K562 (cell line): ENCODE data around the gene ZSWIM3. TPM values are rescaled to one million over a fixed set of nuclear protein-coding genes. Genes with fewer than 3 reads are reported as not detected.

Experiments
- EWSR1 ChIP-seq: fragments of 450-650 bp; IDR thresholded peaks from 2 replicates; pipeline ENCODE4 v1.6.1; 2018; ENCODE audit warnings: borderline replicate concordance, mild to moderate bottlenecking, low read depth, moderate library complexity; ENCODE audit not compliant: partially characterized antibody
- HDGF ChIP-seq: fragments of 450-650 bp; IDR thresholded peaks from 2 replicates; pipeline ENCODE4 v1.6.1; 2016
- JUN ChIP-seq, 2 experiments: sonication (generic) in 1 of 2; formaldehyde crosslinking in 1 of 2; IDR thresholded peaks; 2 replicates each; pipeline versions ENCODE4 v1.6.1 to v1.8.0; 2012 to 2022; ENCODE audit warnings: borderline replicate concordance in 2 of 2, mild to moderate bottlenecking in 2 of 2, improper control_type of control experiment in 1 of 2, low read depth in 1 of 2, low read length in 1 of 2, missing genetic modification reagents in 1 of 2
- MAFK ChIP-seq: IDR thresholded peaks from 2 replicates; pipeline ENCODE4 v1.6.1; 2011; ENCODE audit warnings: low read length, improper control_type of control experiment
- MNT ChIP-seq, 2 experiments: fragments of 450-650 bp; conservative IDR thresholded peaks; 2 replicates each; pipeline ENCODE4 v1.6.1; 2017; ENCODE audit warnings: mild to moderate bottlenecking in 2 of 2, moderate library complexity in 2 of 2
- NFIC ChIP-seq: fragments of 450-650 bp; IDR thresholded peaks from 2 replicates; pipeline ENCODE4 v1.6.1; 2017; ENCODE audit warnings: mild to moderate bottlenecking, inconsistent platforms
- RCOR1 ChIP-seq, 2 experiments: IDR thresholded peaks; 2 replicates each; pipeline ENCODE4 v1.6.1; 2012; ENCODE audit warnings: low read depth in 2 of 2, low read length in 2 of 2, borderline replicate concordance in 1 of 2, improper control_type of control experiment in 1 of 2
- SLC30A9 ChIP-seq: fragments of 250-450 bp; sonication (Bioruptor Pico); IDR thresholded peaks from 2 replicates; pipeline ENCODE4 v1.8.0; 2022; ENCODE audit warnings: mild to moderate bottlenecking, moderate library complexity
- TEAD1 ChIP-seq, 2 experiments: fragments of 450-650 bp in 1 of 2; sonication (generic) in 1 of 2; formaldehyde crosslinking; IDR thresholded peaks; 2 replicates each; pipeline versions ENCODE4 v1.4.0 to v1.8.0; 2020 to 2022; ENCODE audit warnings: mild to moderate bottlenecking in 2 of 2, missing genetic modification reagents in 1 of 2
- TRIM24 ChIP-seq, 2 experiments: fragments of 450-650 bp; IDR thresholded peaks; 2 replicates each; pipeline ENCODE4 v1.6.1; 2016
- ZBTB7A ChIP-seq: IDR thresholded peaks from 2 replicates; pipeline ENCODE4 v1.6.1; 2011; ENCODE audit warnings: low read depth, mild to moderate bottlenecking, low read length, moderate library complexity, borderline replicate concordance; ENCODE audit not compliant: control insufficient read depth
- ZNF24 ChIP-seq: fragments of 450-650 bp; IDR thresholded peaks from 2 replicates; pipeline ENCODE4 v1.6.1; 2016
- ZNF316 ChIP-seq: fragments of 450-650 bp; IDR thresholded peaks from 2 replicates; pipeline ENCODE4 v1.6.1; 2016
- ZNF77 ChIP-seq: fragments of 250-450 bp; sonication (Bioruptor Pico); IDR thresholded peaks from 2 replicates; pipeline ENCODE4 v1.5.0; 2020
- ZSCAN32 ChIP-seq: fragments of 450-650 bp; formaldehyde crosslinking; IDR thresholded peaks from 2 replicates; pipeline ENCODE4 v1.4.0; 2020; ENCODE audit warnings: mild to moderate bottlenecking, moderate library complexity
- polyA plus RNA-seq, 8 experiments: library from polyadenylated mRNA; depleted of rRNA in 4 of 8; stranded (reverse) in 5 of 8; unstranded in 3 of 8; fragments of >200 nt; fragmentation: Nextera tagmentation in 2 of 8; fragmentation: Illumina TruSeq in 1 of 8; extraction: Ambion mirVana in 2 of 8; extraction: Trizol in 1 of 8; gene quantifications; 2 replicates each; pipeline versions ENCODE4 v1.2.1 to v1.2.3, GENCODE V29; 2011 to 2014; ENCODE audit warnings: inconsistent platforms in 1 of 8, missing spikeins in 1 of 8
- total RNA-seq, 7 experiments: library from RNA; depleted of rRNA in 6 of 7; stranded (reverse); fragments of >200 nt in 6 of 7; fragmentation: Illumina TruSeq in 2 of 7; extraction: Trizol in 2 of 7; gene quantifications; 2 replicates each; pipeline versions ENCODE4 v1.2.1 to v1.2.3, GENCODE V29; 2011 to 2021; ENCODE audit warnings: low replicate concordance in 1 of 7
- TF ChIP-seq, protein P1 (sequence below), 2 experiments: fragments of 450-650 bp in 1 of 2; IDR thresholded peaks; 2 replicates each; pipeline ENCODE4 v1.6.1; 2011 to 2017; ENCODE audit warnings: low read depth in 2 of 2, antibody characterized with exemption in 1 of 2, borderline replicate concordance in 1 of 2, low read length in 1 of 2, mild to moderate bottlenecking in 1 of 2, mixed read lengths in 1 of 2; ENCODE audit not compliant: control insufficient read depth in 1 of 2
- TF ChIP-seq, protein P2 (sequence below), 2 experiments: fragments of 450-650 bp in 1 of 2; sonication (generic) in 1 of 2; formaldehyde crosslinking in 1 of 2; IDR thresholded peaks in 1 of 2; conservative IDR thresholded peaks in 1 of 2; 2 replicates each; pipeline versions ENCODE4 v1.6.1 to v1.8.1; 2016 to 2023; ENCODE audit warnings: mild to moderate bottlenecking in 2 of 2, moderate library complexity in 2 of 2, inconsistent platforms in 1 of 2, missing genetic modification reagents in 1 of 2

The ZSWIM3 gene
- total and polyA plus RNA-seq, 9 of the 15 experiments (the other 6 are each of a cell fraction or from before 2014, with no cell fraction given), result 1.7 to 4.3 (median 2.9) TPM

DNA sequence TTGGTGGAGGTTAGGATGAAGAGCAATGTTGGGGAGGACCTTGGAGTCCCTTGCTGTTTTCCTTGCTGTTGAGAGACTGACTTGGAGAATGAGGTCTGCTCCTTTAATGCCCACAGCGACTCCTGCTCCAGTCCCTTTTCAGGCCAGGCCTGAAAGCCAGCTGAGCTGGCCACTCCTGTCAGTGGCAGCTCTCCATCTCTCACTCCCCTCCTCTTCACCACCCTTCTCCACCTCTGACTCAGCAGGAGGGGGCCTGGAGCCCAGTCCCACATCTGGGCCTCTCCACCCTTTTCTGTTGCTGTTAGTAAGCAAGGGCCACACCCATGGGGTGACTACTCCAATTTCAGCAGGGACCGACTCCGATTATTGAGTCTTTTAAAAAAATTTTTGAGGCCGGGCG, 21.6 kb upstream of the ZSWIM3 start (continued):
- TF ChIP-seq, protein P1, sequence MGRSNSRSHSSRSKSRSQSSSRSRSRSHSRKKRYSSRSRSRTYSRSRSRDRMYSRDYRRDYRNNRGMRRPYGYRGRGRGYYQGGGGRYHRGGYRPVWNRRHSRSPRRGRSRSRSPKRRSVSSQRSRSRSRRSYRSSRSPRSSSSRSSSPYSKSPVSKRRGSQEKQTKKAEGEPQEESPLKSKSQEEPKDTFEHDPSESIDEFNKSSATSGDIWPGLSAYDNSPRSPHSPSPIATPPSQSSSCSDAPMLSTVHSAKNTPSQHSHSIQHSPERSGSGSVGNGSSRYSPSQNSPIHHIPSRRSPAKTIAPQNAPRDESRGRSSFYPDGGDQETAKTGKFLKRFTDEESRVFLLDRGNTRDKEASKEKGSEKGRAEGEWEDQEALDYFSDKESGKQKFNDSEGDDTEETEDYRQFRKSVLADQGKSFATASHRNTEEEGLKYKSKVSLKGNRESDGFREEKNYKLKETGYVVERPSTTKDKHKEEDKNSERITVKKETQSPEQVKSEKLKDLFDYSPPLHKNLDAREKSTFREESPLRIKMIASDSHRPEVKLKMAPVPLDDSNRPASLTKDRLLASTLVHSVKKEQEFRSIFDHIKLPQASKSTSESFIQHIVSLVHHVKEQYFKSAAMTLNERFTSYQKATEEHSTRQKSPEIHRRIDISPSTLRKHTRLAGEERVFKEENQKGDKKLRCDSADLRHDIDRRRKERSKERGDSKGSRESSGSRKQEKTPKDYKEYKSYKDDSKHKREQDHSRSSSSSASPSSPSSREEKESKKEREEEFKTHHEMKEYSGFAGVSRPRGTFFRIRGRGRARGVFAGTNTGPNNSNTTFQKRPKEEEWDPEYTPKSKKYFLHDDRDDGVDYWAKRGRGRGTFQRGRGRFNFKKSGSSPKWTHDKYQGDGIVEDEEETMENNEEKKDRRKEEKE (IDR thresholded peaks at IDR 0.05; ENCODE audit: borderline replicate concordance in 1 of 2, control insufficient read depth in 1 of 2, low read depth in 2 of 2, low read length in 1 of 2), result no peak
- 0 out of 2 replicates have a peak, but pooled peaks have one; percentile 56 for TF ChIP-seq HDGF
- peak in 1 of 2 experiments; percentile 68; a peak in 1 of 4 replicates for TF ChIP-seq RCOR1 (IDR thresholded peaks at IDR 0.05; ENCODE audit: borderline replicate concordance in 1 of 2, low read depth in 2 of 2, low read length in 2 of 2)
- peak in 1 of 2 experiments; percentile 48; a peak in 1 of 4 replicates for TF ChIP-seq MNT (conservative IDR thresholded peaks at IDR 0.05)
- peak; percentile 62; the same call in 1 of the 2 replicates for TF ChIP-seq ZBTB7A
- TF ChIP-seq MAFK, result peak; percentile 58
- no peak for TF ChIP-seq TEAD1 (CRISPR knock-in tag; IDR thresholded peaks at IDR 0.05)
- TF ChIP-seq SLC30A9 (CRISPR knock-in tag), result no peak
- TF ChIP-seq EWSR1, result no peak
- no peak for TF ChIP-seq ZSCAN32
- TF ChIP-seq NFIC, result no peak
- peak; percentile 76 for TF ChIP-seq ZNF316
- TF ChIP-seq ZNF24, result no peak
- TF ChIP-seq JUN (IDR thresholded peaks at IDR 0.05; ENCODE audit: borderline replicate concordance, low read depth, low read length), result 0 out of 2 replicates have a peak, but pooled peaks have one; percentile 13
- no peak for TF ChIP-seq JUN (CRISPR knock-in tag; IDR thresholded peaks at IDR 0.05; ENCODE audit: borderline replicate concordance)
- no peak for TF ChIP-seq ZNF77
- TF ChIP-seq, protein P2, sequence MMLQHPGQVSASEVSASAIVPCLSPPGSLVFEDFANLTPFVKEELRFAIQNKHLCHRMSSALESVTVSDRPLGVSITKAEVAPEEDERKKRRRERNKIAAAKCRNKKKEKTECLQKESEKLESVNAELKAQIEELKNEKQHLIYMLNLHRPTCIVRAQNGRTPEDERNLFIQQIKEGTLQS (IDR thresholded peaks at IDR 0.05), result peak; percentile 51; the same call in 1 of the 2 replicates
- TF ChIP-seq, protein P2 (CRISPR knock-in tag; conservative IDR thresholded peaks at IDR 0.05), result no peak
- no peak for TF ChIP-seq TRIM24 (IDR thresholded peaks at IDR 0.05)
